GM18873 (cell line): ENCODE measurements around the gene DOCK4.
"Not testable (repeated sequence)": the region's sequence is repeated elsewhere in the genome, so short reads cannot be mapped to it uniquely, and the experiment has no call there.

ENCODE experiments used
- ATAC-seq: cut with Tn5 transposase; IDR thresholded peaks from one replicate; pipeline ENCODE4 v1.9.1; 2021; ENCODE audit warnings: mild to moderate bottlenecking, moderate library complexity, moderate number of reproducible peaks; ENCODE audit not compliant: unreplicated experiment, low FRiP score

Gene DOCK4

DNA sequence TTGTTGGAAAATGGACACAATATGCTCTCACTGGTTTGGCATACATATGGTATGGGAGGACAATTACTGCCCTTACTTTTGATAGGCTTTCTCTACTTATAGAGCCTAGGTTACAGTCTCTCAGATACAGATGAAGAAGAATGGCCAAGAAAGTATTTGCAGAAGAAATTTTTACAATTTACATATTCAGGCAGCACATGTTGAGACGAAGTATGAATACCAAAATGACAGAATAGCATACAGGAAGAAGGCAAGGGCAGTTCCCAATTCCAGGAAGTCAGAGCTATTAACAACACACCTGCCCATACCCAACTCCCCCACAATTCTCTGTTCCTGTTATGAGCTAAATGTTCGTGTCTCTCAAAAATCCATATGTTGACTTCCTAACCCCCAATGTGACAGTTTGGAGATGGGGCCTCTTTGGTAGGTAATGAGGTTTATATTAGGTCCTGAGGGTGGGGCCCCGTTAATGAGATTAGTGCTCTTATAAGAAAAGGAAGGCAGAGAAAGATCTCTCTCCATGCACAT, 67.8 kb downstream of the DOCK4 start:
- no peak for ATAC-seq

DNA sequence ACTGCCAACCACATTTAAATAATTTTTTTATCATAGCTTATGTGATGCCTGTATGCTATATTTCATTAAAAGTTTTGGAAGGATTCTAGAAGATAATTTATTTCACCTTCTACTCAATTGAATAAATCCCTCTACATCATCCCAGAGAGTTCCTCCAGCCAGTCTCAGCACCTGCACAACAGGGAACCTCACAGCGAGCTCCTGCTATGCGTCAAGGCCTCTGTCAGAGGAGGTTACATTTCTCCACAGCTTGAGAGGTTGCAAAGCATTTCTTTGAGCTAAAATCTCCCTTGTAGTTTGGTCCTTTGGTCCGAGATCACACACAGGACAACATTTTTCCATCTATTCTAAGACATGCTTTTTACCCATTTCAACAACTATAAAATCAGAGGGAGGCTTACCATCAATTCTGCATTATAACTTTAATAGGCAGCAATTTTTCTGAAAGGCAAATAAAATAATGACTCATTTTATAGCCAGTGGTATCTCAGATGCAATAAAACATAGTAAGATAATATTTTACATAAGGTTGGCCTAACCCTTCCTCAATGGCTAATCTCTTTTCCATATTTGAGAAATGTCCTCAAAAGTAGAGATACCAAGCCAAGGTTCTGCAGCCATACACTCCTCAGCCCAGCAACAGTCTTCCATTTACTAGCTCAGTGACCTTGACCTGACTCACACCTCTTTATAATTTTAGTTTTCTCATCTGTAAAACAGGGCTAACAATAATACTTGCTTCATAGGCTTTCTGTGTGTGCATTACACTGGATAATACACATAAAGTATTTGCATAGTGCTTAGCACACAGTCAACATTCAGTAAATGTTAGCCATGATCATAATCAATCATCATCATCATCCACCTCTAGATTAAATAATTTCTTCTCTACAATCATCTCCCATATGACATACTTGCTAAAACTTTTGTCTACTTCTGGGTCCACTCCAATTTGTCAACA, 68.8 kb downstream of the DOCK4 start:
- ATAC-seq, result no peak

DNA sequence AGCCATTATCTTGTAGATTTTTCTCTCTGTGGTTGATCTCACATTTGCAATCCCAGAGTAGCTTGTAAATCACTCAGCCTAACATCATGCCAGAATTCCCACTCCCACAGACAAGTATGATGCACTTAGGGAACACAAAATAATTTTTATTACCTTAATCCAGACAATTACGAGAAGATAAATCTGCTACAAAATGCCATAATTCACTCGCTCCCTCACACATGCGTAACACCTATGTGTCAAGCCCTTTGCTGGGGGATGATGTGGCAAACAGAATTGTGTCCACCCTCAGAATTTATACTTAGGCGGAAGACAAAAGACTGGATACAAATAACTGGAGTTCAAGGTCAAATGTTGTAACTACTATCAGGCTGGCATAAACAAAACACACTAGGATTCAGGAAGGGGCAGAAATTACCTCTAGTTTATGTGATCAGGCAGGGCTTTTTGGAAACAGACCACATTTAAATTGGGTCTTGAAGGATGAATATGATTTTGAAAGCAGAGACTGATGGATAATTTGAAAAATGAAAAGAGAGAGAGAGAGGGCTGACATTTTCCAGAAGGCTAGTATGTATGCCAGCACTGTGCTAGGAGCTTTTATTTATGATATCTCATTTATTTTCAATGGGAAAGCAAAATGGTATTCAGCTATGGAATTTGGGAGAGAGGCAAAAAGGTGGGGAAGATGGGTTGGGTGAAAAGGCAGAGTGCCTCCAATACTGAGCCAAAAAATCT, 69.8 kb downstream of the DOCK4 start:
- ATAC-seq, result no peak

- ATAC-seq, result no peak
Measured at GRCh38 chr7:112135815-112136214, 70.4 kb downstream of the DOCK4 start.

- ATAC-seq, result no peak
Measured at GRCh38 chr7:112134039-112134438, 72.2 kb downstream of the DOCK4 start.

- ATAC-seq, result no peak
Measured at GRCh38 chr7:112133328-112133727, 72.9 kb downstream of the DOCK4 start.

GRCh38 chr7:112132051-112132694, 74.0 kb downstream of the DOCK4 start:
- ATAC-seq, result no peak

DNA sequence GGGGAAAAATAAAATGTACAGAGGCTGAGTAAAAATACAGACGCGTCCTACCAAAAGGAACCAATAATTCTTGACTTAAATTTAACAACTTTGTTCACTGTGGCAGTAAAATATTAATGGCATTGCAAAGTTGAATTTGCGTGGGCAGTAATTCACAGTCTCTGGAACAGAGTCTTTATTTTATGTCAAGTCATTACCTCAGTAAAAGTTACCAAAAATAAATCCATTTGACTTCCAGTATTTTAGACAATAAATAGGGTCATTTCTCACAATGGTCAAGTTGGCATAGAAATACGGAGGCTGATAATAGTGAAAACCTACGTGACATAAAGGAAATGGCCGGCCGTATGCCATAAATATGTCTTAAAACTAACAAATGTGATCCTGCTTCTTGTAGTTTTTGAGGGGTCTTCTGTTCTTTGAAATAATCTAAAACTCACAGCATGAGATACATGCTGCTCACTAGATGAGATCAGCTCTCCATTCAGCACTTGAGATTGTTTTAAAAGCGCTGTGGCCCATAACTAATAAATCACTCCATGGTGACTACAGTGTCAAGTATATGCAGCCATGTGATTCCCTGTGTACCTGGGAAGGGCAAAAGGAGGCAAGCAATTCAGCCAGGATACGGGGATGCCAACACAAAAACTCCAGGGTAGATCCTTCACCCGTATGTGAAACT, 75.3 kb downstream of the DOCK4 start:
- no peak for ATAC-seq

- no peak for ATAC-seq
Measured at GRCh38 chr7:112129655-112130323, 76.4 kb downstream of the DOCK4 start.

DNA sequence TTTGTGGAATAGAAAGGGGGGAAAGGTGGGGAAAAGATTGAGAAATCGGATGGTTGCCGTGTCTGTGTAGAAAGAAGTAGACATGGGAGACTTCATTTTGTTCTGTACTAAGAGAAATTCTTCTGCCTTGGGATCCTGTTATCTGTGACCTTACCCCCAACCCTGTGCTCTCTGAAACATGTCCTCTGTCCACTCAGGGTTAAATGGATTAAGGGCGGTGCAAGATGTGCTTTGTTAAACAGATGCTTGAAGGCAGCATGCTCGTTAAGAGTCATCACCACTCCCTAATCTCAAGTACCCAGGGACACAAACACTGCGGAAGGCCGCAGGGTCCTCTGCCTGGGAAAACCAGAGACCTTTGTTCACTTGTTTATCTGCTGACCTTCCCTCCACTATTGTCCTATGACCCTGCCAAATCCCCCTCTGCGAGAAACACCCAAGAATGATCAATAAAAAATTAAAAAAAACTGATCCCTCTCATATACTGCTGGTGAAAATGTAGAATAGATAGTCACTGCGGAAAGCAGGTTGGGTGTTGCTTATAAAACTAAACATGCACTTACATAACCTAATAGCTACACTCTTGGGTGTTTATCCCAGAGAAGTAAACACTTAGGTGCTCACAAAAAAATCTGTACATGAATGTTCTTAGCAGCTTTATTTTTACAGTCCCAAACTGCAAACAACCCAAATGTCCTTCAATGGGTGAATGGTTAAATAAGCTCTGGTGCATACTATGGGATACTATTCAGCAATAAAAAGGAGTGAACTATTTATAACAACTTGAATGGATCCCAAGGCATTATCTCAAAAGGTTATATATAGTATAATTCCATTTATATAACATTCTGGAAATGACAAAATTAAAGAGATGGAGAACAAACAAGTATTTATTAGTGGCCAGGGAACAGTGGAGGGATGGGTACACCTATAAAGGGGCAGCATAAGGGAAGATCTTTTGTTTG, 77.5 kb downstream of the DOCK4 start:
- not testable (repeated sequence) for ATAC-seq

- ATAC-seq, result not testable (repeated sequence)
Measured at GRCh38 chr7:112128041-112128440, 78.2 kb downstream of the DOCK4 start.

GRCh38 chr7:112125250-112125649, 80.9 kb downstream of the DOCK4 start:
- no peak for ATAC-seq

DNA sequence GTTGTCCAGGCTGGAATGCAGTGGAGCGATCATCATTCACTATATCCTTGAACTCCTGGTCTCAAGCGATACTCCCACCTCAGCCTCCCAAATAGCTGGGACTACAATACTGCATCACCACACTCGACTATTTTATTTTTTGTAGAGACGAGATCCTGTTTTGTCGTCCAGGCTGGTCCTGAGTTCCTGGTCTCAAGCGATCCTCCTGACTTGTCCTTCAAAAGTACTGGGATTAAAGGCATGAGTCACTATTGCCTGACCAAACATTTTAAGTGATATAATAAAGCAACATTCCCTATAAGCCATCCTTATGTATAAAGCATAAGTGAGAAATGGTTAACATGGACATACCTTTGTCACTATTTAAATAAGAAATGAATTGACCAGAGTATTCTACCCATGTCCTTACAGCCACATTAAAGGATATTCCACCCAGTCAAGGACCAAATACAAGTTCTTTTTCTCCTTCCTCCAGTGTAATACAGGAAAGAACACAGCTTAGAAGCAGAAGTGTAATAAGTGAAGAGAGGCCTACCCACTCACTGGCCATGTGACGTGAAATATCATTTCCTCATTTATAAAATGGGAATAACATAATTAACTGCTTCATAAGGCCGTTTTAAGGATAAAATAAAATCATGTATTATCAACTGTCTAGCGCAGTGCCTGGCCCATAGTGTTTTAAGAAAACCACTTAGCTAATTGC, 82.0 kb downstream of the DOCK4 start:
- ATAC-seq, result no peak

- no peak for ATAC-seq
Measured at GRCh38 chr7:112122798-112123197, 83.4 kb downstream of the DOCK4 start.

DNA sequence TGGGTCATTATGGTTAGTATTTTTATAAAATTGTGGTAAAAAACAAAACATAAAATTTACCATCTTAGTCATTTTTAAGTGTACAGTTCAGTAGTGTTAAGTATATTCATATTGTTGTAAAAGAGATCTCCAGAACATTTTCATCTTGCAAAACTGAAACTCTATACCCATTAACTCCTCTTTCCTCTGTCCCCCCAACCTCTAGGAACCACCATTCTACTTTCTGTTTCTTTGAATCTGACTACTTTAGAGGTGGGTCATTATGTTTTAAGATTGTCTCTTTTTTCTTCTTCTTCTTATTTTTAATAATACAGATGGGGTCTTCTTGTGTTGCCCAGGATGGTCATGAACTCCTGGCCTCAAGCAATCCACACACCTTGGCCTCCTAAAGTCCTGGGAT, 84.1 kb downstream of the DOCK4 start:
- ATAC-seq, result no peak

GRCh38 chr7:112121318-112121717, 84.9 kb downstream of the DOCK4 start:
- ATAC-seq, result no peak

GRCh38 chr7:112120696-112121217, 85.4 kb downstream of the DOCK4 start:
- ATAC-seq, result peak; percentile 81
